Left lung (tissue), 10 donors: ENCODE results near the gene GPX7. TPM values are rescaled to one million over a fixed set of nuclear protein-coding genes. Genes with fewer than 3 reads are reported as not detected.

ENCODE experiments used
- ATAC-seq: fragments of 200-7000 bp; cut with Tn5 transposase; one replicate; pipeline ENCODE4 v1.9.1; 2020; ENCODE audit warnings: moderate library complexity
- DNase-seq, 4 donors: peaks; one replicate each; pipeline ENCODE4 v3.0.0-alpha.2; 2013 to 2020
- H3K27ac ChIP-seq, 2 donors: fragments of 200-600 bp; sonication (generic) in 1 of 2; one replicate each; pipeline versions ENCODE4 v1.5.0 to v1.8.0; 2020 to 2021
- H3K27me3 ChIP-seq, 2 donors: fragments of 200-600 bp; sonication (generic) in 1 of 2; one replicate each; pipeline versions ENCODE4 v1.5.0 to v1.8.0; 2020 to 2021
- H3K36me3 ChIP-seq, 2 donors: fragments of 200-600 bp; sonication (generic) in 1 of 2; one replicate each; pipeline versions ENCODE4 v1.5.0 to v1.8.0; 2020 to 2021
- H3K4me1 ChIP-seq, 2 donors: fragments of 200-600 bp; one replicate each; pipeline ENCODE4 v1.8.0; 2021
- H3K4me3 ChIP-seq, 2 donors: fragments of 200-600 bp; sonication (generic) in 1 of 2; one replicate each; pipeline versions ENCODE4 v1.5.0 to v1.8.0; 2020 to 2021; ENCODE audit warnings: mild to moderate bottlenecking in 1 of 2
- H3K9me3 ChIP-seq, 2 donors: fragments of 200-600 bp; sonication (generic) in 1 of 2; one replicate each; pipeline versions ENCODE4 v1.5.0 to v1.8.0; 2020 to 2021
- intact Hi-C, 2 donors: fragments of 100-400 bp; cut with DNase I; formaldehyde crosslinking; loops; one replicate each; pipeline versions ENCODE4 v1.11.2 to v1.14.2; 2022
- polyA plus RNA-seq, 6 donors: library from polyadenylated mRNA; unstranded; fragments of 120-200 nt; gene quantifications; one replicate each; pipeline ENCODE4 v1.2.1, GENCODE V29; 2013; ENCODE audit not compliant: insufficient read length in 6 of 6
- total RNA-seq, 2 donors: library from RNA; stranded (reverse); fragmentation: NEBNext Ultra II Directional; extraction: Animal tissue kit (Norgen Biotek cat#: 25700); gene quantifications; one replicate each; pipeline ENCODE4 v1.2.1, GENCODE V29; 2021
- TF ChIP-seq, protein P1 (sequence below), 2 donors: fragments of 200-600 bp; sonication (generic) in 1 of 2; IDR thresholded peaks; one replicate each; pipeline versions ENCODE4 v1.5.0 to v1.8.0; 2021; ENCODE audit warnings: antibody characterized with exemption in 2 of 2
- donor health status: DM: no; HTN: yes; CAD: no.
- donor health status: DM: no; HTN: no; CAD: no.

The GPX7 gene
- total and polyA plus RNA-seq, 8 donors: 12.6 to 89.4 (median 75.4) TPM

DNA sequence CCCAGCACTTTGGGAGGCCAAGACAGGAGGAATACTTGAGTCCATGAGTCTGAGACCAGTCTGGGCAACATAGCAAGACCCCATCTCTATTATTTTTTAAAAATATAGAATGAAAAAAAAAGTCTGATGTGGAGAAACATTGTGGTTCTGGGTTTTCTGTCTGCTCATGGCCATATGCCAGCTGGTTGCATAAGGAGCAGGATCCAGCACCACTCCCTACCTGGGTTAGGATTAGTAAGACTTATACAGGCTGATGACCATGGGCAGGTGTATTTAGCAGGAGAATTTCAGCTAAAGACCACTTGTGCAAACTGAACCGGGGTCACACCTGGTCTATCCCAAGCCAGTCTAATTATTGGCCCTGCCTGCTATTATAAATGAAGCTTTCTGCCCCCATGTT is 16.7 kb upstream of the GPX7 start:
- intact Hi-C loops: no loop called here
- ATAC-seq (no peak), DNase-seq (no peak)
- Histone ChIP-seq H3K36me3 (no peaks in the 10 kb centered on the region), H3K4me1 (no peaks in the 10 kb centered on the region), H3K27me3 (no peaks in the 10 kb centered on the region), H3K4me3 (no peak overlapping the region), H3K9me3 (no peaks in the 10 kb centered on the region), H3K27ac (no peak overlapping the region)
- TF ChIP-seq, protein P1, sequence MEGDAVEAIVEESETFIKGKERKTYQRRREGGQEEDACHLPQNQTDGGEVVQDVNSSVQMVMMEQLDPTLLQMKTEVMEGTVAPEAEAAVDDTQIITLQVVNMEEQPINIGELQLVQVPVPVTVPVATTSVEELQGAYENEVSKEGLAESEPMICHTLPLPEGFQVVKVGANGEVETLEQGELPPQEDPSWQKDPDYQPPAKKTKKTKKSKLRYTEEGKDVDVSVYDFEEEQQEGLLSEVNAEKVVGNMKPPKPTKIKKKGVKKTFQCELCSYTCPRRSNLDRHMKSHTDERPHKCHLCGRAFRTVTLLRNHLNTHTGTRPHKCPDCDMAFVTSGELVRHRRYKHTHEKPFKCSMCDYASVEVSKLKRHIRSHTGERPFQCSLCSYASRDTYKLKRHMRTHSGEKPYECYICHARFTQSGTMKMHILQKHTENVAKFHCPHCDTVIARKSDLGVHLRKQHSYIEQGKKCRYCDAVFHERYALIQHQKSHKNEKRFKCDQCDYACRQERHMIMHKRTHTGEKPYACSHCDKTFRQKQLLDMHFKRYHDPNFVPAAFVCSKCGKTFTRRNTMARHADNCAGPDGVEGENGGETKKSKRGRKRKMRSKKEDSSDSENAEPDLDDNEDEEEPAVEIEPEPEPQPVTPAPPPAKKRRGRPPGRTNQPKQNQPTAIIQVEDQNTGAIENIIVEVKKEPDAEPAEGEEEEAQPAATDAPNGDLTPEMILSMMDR (IDR thresholded peaks at IDR 0.05): no peak

DNA sequence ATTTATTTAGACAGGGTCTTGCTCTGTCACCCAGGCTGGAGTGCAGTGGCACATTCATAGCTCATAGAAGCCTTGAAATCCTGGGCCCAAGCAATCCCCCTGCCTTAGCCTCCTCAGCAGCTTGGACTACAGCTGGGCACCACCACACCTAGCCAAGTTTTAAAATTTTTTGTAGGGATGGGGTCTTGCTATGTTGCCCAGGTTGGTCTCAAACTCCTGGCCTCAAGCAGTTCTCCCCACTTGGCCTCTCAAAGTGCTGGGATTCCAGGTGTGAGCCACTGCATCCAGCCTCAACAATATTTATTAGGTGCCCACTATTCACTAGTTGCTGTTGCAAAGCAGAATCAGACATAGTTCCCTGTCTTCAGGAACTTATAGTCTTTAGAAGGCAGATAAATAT is 14.1 kb upstream of the GPX7 start:
- no peaks in the 10 kb centered on the region for H3K4me1 ChIP-seq
- DNase-seq: no peak
- intact Hi-C loops: no loop called here
- no peak overlapping the region for H3K4me3 ChIP-seq
- no peak for ATAC-seq
- TF ChIP-seq, protein P1 (IDR thresholded peaks at IDR 0.05): no peak
- no peaks in the 10 kb centered on the region for H3K9me3 ChIP-seq
- no peaks in the 10 kb centered on the region for H3K36me3 ChIP-seq
- H3K27me3 ChIP-seq: no peaks in the 10 kb centered on the region
- no peak overlapping the region for H3K27ac ChIP-seq

DNA sequence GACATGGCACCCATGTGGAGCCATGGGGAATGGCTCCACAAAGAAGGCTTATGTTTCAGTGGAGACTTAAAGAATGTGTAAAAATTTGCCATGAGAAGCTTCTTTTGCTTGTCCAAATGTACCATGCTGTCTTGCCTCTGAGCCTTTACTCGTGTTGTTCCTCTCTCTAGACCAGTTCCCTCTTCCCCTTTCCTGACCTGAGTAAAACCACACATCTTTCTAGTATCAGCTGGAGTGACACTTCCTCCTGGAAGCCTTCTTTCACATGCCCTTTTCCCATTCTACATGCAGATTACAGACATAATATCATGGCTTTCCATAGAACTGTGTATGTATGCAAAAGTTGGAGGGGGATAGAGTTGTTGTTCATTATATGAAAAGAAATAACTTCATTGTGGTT is 13.6 kb upstream of the GPX7 start:
- H3K4me1 ChIP-seq: no peaks in the 10 kb centered on the region
- no peaks in the 10 kb centered on the region for H3K9me3 ChIP-seq
- H3K4me3 ChIP-seq: no peak overlapping the region
- ATAC-seq (peak; percentile 51), DNase-seq (no peak)
- H3K36me3 ChIP-seq: no peaks in the 10 kb centered on the region
- TF ChIP-seq, protein P1 (IDR thresholded peaks at IDR 0.05): no peak
- no peaks in the 10 kb centered on the region for H3K27me3 ChIP-seq
- intact Hi-C loops: no loop called here
- no peak overlapping the region for H3K27ac ChIP-seq

DNA sequence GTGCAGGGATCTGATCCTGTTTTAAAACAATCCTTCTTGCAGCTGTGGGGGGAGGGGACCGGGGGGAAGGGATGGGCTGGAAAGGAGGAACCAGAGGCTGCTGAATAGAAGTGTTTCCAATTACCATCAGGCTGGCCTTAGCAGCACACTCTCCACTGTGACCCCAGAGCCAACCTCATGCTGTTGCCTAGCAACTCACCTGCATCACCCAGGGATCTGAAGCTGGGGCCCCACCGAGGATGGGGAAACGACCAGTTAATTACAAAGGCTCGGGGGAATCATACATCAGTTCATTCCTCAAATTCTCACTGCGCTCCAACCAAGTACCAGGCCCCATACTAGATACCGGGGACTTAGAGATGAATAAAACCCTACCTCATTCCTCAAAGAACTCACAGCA is 11.9 kb upstream of the GPX7 start:
- intact Hi-C loops: no loop called here

DNA sequence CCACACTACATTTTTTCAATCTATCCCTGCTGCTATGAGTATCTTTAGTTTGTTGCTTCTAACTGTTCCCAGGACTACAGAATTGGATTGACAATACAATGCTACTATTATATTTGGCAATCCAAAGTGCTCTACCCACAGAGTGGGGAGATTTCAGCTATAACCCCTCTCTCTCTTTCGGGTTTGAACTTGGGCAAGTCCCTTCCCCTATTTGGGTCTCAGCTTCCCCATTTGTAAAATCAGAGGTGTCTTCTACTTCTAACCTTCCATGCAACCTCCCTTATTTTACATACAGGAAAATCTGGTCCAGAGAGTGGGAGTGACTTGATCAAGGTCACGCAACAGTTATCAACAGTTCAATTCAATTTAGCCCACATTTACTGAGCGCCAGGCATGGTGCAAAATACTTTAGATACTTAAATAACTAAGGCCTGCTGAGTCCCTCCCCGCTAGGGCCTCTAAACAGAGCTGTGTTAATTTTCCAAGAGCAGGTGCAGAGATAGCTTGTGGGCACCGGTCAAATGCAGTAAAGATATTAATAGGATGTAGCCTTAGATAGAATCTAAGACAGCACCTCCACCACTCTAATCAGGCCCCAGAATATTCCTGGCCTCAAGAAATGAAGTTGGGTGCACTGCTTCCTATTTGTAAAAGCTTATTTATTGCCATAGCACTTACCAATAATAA is 9.4 kb upstream of the GPX7 start:
- H3K4me1 ChIP-seq: no peaks in the 10 kb centered on the region
- H3K27me3 ChIP-seq: no peaks in the 10 kb centered on the region
- ATAC-seq (no peak), DNase-seq (no peak)
- H3K4me3 ChIP-seq: no peak overlapping the region
- intact Hi-C loops: no loop called here
- H3K9me3 ChIP-seq: no peaks in the 10 kb centered on the region
- no peak overlapping the region for H3K27ac ChIP-seq
- TF ChIP-seq, protein P1 (IDR thresholded peaks at IDR 0.05): no peak
- H3K36me3 ChIP-seq: no peaks in the 10 kb centered on the region

More for the DNA sequence above, 11.9 kb upstream of the GPX7 start:
- H3K27ac ChIP-seq: no peak overlapping the region
- TF ChIP-seq, protein P1 (IDR thresholded peaks at IDR 0.05): no peak
- H3K4me1 ChIP-seq: no peaks in the 10 kb centered on the region
- H3K9me3 ChIP-seq: no peaks in the 10 kb centered on the region
- no peaks in the 10 kb centered on the region for H3K36me3 ChIP-seq
- DNase-seq (no peak), ATAC-seq (no peak)
- H3K27me3 ChIP-seq: no peaks in the 10 kb centered on the region
- H3K4me3 ChIP-seq: no peak overlapping the region
